HAP-1 (cell line): ENCODE results near the gene INHBE.

Source experiments
- DNase-seq, 2 experiments: peaks; one replicate each; pipeline ENCODE4 v3.0.0-alpha.2; 2016 to 2020; ENCODE audit warnings: low spot score in 2 of 2
- H3K27me3 ChIP-seq: fragments of 250-450 bp; sonication (Bioruptor Pico); 2 replicates; pipeline ENCODE4 v1.5.1; 2020; ENCODE audit warnings: low read depth, mild to moderate bottlenecking, moderate library complexity
- H3K36me3 ChIP-seq: fragments of 250-450 bp; sonication (Bioruptor Pico); replicated peaks from 2 replicates; pipeline ENCODE4 v1.5.1; 2020; ENCODE audit warnings: mild to moderate bottlenecking
- H3K4me1 ChIP-seq: fragments of 250-450 bp; sonication (Bioruptor Pico); 2 replicates; pipeline ENCODE4 v1.5.1; 2020; ENCODE audit warnings: mild to moderate bottlenecking
- H3K4me3 ChIP-seq: fragments of 250-450 bp; sonication (Bioruptor Pico); 2 replicates; pipeline ENCODE4 v1.5.1; 2020; ENCODE audit warnings: mild to moderate bottlenecking, moderate library complexity
- H3K9me3 ChIP-seq: fragments of 250-450 bp; sonication (Bioruptor Pico); 2 replicates; pipeline ENCODE4 v1.5.1; 2020; ENCODE audit warnings: mild to moderate bottlenecking, moderate library complexity
- in situ Hi-C: fragments of 300-500 bp; cut with MboI; formaldehyde crosslinking; loops from 3 replicates; pipeline ENCODE4 v1.14.3; 2020; ENCODE audit warnings: low sequenced_read_pairs, inconsistent platforms, mixed read lengths

The INHBE gene

DNA sequence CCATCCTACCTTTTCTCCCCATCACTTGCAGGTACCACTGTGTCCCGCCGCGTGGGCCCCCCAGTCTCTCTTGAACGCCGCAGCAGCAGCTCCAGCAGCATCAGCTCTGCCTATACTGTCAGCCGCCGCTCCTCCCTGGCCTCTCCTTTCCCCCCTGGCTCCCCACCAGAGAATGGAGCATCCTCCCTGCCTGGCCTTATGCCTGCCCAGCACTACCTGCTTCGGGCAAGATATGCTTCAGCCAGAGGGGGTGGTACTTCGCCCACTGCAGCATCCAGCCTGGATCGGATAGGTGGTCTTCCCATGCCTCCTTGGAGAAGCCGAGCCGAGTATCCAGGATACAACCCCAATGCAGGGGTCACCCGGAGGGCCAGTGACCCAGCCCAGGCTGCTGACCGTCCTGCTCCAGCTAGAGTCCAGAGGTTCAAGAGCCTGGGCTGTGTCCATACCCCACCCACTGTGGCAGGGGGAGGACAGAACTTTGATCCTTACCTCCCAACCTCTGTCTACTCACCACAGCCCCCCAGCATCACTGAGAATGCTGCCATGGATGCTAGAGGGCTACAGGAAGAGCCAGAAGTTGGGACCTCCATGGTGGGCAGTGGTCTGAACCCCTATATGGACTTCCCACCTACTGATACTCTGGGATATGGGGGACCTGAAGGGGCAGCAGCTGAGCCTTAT, 15.3 kb downstream of the INHBE start:
- no peak for DNase-seq
- H3K27me3 ChIP-seq: peaks cover 36% of the 10 kb centered on the region
- no peaks in the 10 kb centered on the region for H3K36me3 ChIP-seq
- H3K4me3 ChIP-seq: no peak overlapping the region
- in situ Hi-C loops: no loop called here
- H3K9me3 ChIP-seq: no peaks in the 10 kb centered on the region
- no peaks in the 10 kb centered on the region for H3K4me1 ChIP-seq

DNA sequence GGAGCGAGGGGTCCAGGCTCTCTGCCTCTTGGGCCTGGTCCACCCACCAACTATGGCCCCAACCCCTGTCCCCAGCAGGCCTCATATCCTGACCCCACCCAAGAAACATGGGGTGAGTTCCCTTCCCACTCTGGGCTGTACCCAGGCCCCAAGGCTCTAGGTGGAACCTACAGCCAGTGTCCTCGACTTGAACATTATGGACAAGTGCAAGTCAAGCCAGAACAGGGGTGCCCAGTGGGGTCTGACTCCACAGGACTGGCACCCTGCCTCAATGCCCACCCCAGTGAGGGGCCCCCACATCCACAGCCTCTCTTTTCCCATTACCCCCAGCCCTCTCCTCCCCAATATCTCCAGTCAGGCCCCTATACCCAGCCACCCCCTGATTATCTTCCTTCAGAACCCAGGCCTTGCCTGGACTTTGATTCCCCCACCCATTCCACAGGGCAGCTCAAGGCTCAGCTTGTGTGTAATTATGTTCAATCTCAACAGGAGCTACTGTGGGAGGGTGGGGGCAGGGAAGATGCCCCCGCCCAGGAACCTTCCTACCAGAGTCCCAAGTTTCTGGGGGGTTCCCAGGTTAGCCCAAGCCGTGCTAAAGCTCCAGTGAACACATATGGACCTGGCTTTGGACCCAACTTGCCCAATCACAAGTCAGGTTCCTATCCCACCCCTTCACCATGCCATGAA, 16.0 kb downstream of the INHBE start:
- no peaks in the 10 kb centered on the region for H3K4me1 ChIP-seq
- no peak overlapping the region for H3K4me3 ChIP-seq
- in situ Hi-C loops: no loop called here
- no peaks in the 10 kb centered on the region for H3K36me3 ChIP-seq
- peaks cover 43% of the 10 kb centered on the region for H3K27me3 ChIP-seq
- no peak for DNase-seq
- H3K9me3 ChIP-seq: no peaks in the 10 kb centered on the region

DNA sequence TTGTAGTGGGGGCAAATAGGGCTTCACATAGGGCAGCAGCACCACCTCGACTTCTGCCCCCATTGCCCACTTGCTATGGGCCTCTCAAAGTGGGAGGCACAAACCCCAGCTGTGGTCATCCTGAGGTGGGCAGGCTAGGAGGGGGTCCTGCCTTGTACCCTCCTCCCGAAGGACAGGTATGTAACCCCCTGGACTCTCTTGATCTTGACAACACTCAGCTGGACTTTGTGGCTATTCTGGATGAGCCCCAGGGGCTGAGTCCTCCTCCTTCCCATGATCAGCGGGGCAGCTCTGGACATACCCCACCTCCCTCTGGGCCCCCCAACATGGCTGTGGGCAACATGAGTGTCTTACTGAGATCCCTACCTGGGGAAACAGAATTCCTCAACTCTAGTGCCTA, 16.6 kb downstream of the INHBE start:
- H3K27me3 ChIP-seq: peaks cover 48% of the 10 kb centered on the region
- DNase-seq: no peak
- no peaks in the 10 kb centered on the region for H3K4me1 ChIP-seq
- no peak overlapping the region for H3K4me3 ChIP-seq
- no peaks in the 10 kb centered on the region for H3K9me3 ChIP-seq
- in situ Hi-C loops: no loop called here
- H3K36me3 ChIP-seq: no peaks in the 10 kb centered on the region

DNA sequence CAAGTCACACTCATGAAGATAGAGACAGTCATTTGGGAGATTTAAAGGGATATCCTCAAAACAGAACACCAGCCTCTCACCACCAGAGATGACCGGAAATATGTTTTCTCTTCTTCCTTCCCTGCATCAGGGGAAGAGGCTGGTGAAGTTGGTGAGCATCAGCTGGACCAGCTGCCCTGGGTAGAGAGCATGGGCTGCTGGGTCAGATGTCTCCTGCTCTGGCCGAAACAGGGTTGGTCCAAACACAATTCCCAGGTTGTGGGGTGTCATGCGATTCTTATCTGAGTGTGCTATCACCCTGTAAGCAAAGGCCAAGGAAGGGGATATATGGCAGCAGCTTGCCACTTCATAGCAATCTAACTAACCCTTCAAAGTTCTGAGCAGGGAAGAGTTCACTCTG, 17.3 kb downstream of the INHBE start:
- in situ Hi-C loops: no loop called here
- no peak overlapping the region for H3K4me3 ChIP-seq
- peaks cover 54% of the 10 kb centered on the region for H3K27me3 ChIP-seq

DNA sequence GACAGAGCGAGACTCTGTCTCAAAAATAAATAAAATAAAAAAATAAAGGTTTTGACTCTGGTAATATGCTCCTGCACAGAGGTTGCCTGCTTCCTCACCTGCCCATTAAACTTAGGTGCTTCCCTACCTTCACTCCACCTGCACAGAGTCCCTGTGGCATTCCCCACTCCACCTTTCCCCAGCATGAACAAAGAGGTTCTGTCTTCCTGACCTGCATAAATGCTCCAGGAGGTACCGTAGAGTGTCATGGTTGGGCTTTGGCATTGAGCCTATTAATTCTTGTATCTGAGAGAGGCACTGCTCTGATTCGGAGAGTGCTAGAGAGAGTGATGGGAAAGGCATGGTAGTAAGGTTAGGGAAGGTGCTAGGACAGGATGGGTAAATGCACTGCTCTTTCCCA, 18.3 kb downstream of the INHBE start:
- no peaks in the 10 kb centered on the region for H3K4me1 ChIP-seq
- DNase-seq: no peak
- in situ Hi-C loops: no loop called here
- peaks cover 62% of the 10 kb centered on the region for H3K27me3 ChIP-seq
- H3K36me3 ChIP-seq: no peaks in the 10 kb centered on the region
- no peak overlapping the region for H3K4me3 ChIP-seq
- no peaks in the 10 kb centered on the region for H3K9me3 ChIP-seq

More for the DNA sequence above, 17.3 kb downstream of the INHBE start:
- no peaks in the 10 kb centered on the region for H3K36me3 ChIP-seq
- H3K9me3 ChIP-seq: no peaks in the 10 kb centered on the region
- DNase-seq: no peak
- no peaks in the 10 kb centered on the region for H3K4me1 ChIP-seq

DNA sequence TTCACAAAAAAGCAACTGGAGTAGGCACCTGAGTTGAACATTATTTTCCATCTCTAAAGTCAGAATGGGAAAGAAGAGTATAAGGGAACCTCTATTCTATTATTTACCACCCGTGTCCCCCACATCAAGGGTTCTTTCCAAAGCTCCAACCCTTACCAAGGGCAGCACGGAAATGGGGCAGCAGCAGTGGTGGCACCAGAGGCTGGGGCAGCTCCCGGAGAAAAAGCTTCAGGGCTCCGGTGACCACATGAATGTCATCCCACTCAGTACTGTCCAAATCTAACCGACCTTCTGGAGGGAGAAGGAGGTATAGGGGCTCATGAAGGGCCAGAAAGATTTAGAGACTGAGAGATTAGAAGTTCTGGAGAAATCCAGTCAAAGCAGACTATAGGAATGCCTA, 18.8 kb downstream of the INHBE start:
- in situ Hi-C loops: no loop called here
- no peak for DNase-seq
- H3K36me3 ChIP-seq: no peaks in the 10 kb centered on the region
- H3K9me3 ChIP-seq: no peaks in the 10 kb centered on the region
- H3K27me3 ChIP-seq: peaks cover 67% of the 10 kb centered on the region
- H3K4me1 ChIP-seq: no peaks in the 10 kb centered on the region
- H3K4me3 ChIP-seq: no peak overlapping the region

DNA sequence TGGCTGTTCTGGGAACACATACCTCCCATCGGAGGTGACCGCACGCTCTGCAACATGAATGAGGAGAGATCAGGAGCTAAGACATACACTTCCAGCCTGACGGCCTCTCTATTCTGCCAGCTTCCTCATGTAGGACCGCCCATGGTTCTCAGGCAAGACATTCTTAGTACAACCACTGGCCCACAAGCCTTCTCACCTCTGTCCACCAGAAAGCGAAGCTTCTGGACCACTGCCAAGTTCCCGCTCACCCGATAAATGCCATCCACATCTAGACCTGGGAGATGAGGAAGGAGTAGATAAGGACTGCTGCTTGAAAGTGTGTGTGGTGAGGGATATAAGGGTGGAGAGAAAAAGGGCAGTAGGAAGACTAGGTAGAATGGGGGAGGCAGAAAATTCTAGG, 19.3 kb downstream of the INHBE start:
- no peaks in the 10 kb centered on the region for H3K4me1 ChIP-seq
- no peaks in the 10 kb centered on the region for H3K36me3 ChIP-seq
- in situ Hi-C loops: no loop called here
- no peaks in the 10 kb centered on the region for H3K9me3 ChIP-seq
- H3K4me3 ChIP-seq: no peak overlapping the region
- H3K27me3 ChIP-seq: peaks cover 72% of the 10 kb centered on the region
- DNase-seq: no peak

DNA sequence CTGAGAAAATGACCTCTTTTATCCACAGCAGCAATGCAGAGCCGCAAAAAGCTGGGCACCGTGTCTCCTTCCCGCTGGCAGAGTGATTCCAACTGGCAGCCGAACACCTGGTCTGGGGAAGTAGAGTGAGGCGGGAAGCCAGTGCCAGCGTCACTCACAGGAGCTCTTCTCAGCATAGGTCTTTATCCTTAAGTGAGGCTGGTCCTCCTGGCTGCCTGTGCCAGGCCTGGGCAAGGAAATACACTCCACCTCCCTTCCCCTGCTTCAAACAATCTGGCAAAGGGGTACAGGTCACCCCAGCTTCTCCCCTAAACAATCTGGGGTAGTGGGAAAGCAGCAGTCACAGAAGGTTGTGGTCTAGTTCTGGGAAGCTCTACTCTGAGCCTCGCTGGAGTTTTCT, 19.8 kb downstream of the INHBE start:
- Histone ChIP-seq H3K4me3 (no peak overlapping the region), H3K9me3 (no peaks in the 10 kb centered on the region), H3K36me3 (no peaks in the 10 kb centered on the region), H3K27me3 (peaks cover 74% of the 10 kb centered on the region), H3K4me1 (no peaks in the 10 kb centered on the region)
- DNase-seq: no peak
- in situ Hi-C loops: no loop called here

DNA sequence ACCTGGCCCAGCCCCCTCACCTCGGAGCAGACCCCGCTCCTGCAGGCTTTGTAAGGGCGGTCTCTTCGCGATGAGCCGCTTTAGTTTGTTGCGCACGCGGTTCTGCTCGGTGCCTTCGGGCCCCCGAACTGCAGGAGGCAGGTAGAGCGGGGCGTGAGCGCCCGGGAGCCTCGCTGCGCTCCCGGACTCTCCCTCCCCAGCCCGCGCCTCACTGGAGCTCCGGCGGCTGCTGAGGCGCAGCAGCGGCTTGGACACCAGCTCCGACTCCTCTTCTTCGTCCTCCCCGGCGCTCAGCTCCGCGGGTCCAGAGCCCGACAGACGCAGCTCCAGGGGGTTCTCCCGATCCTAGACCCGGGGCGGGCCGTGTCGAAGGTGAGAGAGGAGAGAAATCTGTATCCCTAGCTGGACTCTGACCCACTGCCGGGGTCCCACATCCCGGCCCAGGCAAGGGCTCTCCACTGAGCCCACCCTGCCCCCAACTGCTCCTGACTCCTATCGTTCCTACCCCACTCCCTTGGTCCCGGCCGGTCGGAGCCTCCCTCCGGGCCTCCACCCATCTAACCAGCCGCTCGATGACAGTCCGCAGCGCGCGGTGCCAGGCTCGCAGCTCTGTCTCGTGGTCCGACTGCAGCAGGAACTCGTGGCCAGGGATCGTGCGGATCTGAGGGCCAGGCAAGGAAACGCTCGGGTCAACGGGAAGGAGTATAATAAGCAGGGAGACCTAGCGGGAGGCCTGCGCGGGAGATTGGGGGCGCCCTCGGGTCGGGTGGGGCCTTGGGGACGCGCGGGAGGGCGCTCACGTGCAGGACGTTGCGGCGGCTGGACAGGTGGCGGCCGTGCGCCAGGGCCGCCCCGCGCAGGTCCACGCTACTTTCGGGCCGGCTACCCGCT, 20.4 kb downstream of the INHBE start:
- Histone ChIP-seq H3K4me1 (no peaks in the 10 kb centered on the region), H3K9me3 (no peaks in the 10 kb centered on the region), H3K4me3 (no peak overlapping the region), H3K27me3 (peaks cover 78% of the 10 kb centered on the region), H3K36me3 (no peaks in the 10 kb centered on the region)
- DNase-seq: no peak
- in situ Hi-C loops: no loop called here

DNA sequence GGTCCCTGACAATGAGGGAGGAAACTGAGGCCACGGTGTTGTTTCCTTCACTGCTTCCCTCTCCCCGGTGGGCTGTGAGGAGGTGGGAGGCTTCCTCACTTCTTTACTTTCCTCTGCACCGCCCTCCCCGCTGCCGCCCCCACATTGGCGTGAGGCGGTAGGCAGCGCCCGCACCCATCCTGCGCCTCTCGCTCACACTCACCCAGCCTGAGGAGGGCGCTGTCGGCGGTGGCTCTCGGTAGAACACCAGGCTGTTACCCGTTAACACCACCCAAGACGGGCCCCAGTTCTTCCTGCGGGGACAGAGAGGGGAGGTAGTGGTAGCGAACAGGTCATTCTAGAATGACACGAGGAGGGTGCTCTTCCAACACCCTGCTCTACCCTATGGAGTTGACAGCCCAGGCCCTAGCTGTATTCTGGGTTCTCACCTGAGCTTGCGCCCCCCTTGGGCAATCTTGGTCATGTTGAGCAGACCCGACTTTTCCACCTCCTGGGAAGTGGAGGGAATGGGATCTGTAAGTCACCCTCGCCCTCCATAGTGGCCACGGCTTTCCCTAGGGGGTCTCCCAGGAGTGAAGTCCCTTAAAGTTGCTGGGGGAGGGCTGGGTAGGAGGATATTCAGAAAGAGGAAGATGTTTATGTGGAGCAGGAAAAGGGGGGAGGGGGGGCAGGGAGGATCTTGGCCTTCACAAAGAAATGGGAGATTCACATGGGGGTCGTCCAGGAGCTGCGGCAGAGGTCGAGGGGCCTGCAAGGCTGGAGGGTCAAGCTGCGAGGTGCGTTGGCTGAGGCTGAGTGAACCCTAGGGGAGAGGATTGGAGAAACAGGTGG, 21.3 kb downstream of the INHBE start:
- Histone ChIP-seq H3K36me3 (no peaks in the 10 kb centered on the region), H3K27me3 (peaks cover 84% of the 10 kb centered on the region), H3K9me3 (no peaks in the 10 kb centered on the region), H3K4me3 (no peak overlapping the region), H3K4me1 (no peaks in the 10 kb centered on the region)
- DNase-seq: no peak
- in situ Hi-C loops: no loop called here

DNA sequence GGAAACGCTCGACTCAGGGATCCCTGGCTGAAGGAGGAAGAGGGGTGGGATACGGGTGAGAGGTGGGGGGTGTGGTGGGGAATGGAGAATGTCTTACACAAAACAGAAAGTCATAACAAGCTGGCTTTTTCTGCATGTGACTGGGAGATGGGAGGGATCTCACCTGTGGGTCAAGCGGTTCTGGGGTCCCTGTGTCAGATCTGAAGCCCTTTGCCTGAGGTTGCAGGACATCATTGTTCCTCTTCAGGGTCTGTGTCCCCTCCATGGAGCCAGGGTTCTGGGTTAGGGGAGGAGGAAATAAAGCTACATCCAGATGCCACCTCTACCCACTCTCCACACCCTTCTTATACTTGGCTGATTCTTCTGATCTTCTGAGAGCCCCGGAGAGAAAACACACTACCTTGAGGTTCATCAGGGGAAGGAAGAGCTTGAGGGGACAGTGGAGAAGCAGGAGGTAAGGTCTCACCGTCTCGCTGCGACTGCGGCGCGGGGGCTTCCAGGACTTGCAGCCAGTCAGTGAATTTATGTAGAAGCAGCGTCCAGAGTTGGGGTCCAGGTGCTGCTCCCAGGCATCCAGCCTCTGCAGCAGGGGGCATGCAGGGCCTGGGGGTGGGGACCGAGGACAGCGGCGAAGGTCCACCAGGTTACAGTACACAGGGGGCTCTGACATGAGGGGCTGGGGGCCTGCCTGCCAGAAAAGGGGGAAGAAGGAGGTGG, 22.0 kb downstream of the INHBE start:
- Histone ChIP-seq H3K4me1 (no peaks in the 10 kb centered on the region), H3K36me3 (no peaks in the 10 kb centered on the region), H3K9me3 (no peaks in the 10 kb centered on the region), H3K27me3 (peaks cover 87% of the 10 kb centered on the region), H3K4me3 (no peak overlapping the region)
- DNase-seq: no peak
- in situ Hi-C loops: no loop called here

DNA sequence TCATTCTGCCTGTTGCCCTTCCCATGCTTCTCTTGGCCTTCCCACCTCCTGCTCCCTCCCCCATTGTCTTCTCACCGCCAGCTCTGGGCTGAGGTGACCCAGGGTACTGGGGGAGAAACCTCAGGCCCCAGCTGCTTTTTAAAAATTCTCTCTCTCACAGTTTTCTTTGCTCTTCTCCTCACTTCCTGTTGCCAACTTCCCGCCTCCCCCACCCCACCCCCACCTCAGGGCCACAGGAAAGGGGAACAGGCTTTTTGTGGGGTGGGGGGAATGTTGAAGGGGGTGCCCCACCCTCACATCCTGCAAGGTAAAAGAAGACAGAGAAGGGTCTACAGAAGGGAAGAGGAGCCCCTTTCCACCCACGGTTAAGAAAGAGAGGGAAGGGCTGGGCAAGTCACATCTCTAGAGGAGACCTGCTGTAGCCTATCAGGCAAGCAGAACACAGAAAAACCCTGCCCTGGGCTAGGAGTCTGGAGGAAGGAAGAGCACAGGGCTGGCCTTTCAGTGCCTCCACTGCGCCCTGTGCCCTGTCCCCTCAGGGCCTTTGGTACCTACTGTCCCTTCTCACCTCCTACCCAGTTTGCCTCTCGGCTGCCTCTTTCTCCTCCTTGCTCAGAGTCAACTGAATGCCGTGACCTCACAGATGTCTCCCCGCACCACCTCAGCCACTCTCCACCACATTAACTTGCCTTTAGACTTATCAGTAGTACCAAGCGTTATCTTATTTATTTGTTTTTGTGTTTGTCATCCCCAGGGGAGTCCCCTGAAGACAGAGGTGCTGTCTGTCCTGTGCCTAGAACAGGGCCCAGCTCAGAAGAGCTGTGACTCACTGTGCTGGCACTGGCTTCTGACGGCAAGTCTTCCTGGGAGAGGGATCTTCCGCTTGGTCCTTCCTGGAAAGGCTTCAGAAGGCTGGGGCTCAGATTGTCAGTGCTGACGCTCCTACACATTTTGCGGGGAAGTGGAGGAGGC, 22.9 kb downstream of the INHBE start:
- H3K4me1 ChIP-seq: no peaks in the 10 kb centered on the region
- H3K9me3 ChIP-seq: no peaks in the 10 kb centered on the region
- in situ Hi-C loops: no loop called here
- no peak for DNase-seq
- H3K27me3 ChIP-seq: peaks cover 80% of the 10 kb centered on the region
- no peak overlapping the region for H3K4me3 ChIP-seq
- no peaks in the 10 kb centered on the region for H3K36me3 ChIP-seq
